Keratinocyte (primary cell): ENCODE measurements around the gene MAN2C1.

Source experiments
- CTCF ChIP-seq, 3 experiments: IDR thresholded peaks in 1 of 3; conservative IDR thresholded peaks in 1 of 3; optimal IDR thresholded peaks in 1 of 3; 2 replicates in 2 of 3; 3 replicates in 1 of 3; pipeline versions ENCODE3 to v1.5.1; 2011; ENCODE audit warnings: low read length in 3 of 3, mild to moderate bottlenecking in 3 of 3, moderate library complexity in 2 of 3, control low read depth in 1 of 3, inconsistent platforms in 1 of 3; ENCODE audit not compliant: insufficient read depth in 2 of 3; ENCODE audit errors: extremely low read depth in 1 of 3
- EZH2 ChIP-seq: IDR thresholded peaks from one replicate; pipeline ENCODE4 v1.6.1; 2012; ENCODE audit warnings: inconsistent platforms, mild to moderate bottlenecking, low read length, moderate library complexity

- TF ChIP-seq CTCF (optimal IDR thresholded peaks at IDR 0.05 in 1 of 3, IDR thresholded peaks at IDR 0.05 in 1 of 3, conservative IDR thresholded peaks at IDR 0.05 in 1 of 3; ENCODE audit: extremely low read depth in 1 of 3, insufficient read depth in 2 of 3, low read length in 3 of 3): no peak
- no peak for TF ChIP-seq EZH2
These were observed 29.1 kb upstream of the MAN2C1 start for GRCh38 chr15:75397494-75397893.
